HepG2 (cell line): Measurements from ENCODE around the gene SLC1A4. TPM values are rescaled to one million over a fixed set of nuclear protein-coding genes. Genes with fewer than 3 reads are reported as not detected.

Experiments
- ATF7 ChIP-seq, 2 experiments: fragments of 450-650 bp in 1 of 2; sonication (generic) in 1 of 2; formaldehyde crosslinking in 1 of 2; IDR thresholded peaks; 2 replicates each; pipeline versions ENCODE4 v1.4.0 to v1.6.1; 2016 to 2020; ENCODE audit warnings: antibody characterized with exemption in 1 of 2, mild to moderate bottlenecking in 1 of 2, missing genetic modification reagents in 1 of 2
- ATRX ChIP-seq: sonication (generic); formaldehyde crosslinking; IDR thresholded peaks from 2 replicates; pipeline ENCODE4 v1.4.0; 2020; ENCODE audit warnings: missing genetic modification reagents, borderline replicate concordance
- BCL6 ChIP-seq: IDR thresholded peaks from 2 replicates; pipeline ENCODE4 v1.6.1; 2016; ENCODE audit warnings: missing genetic modification reagents, missing compliant biosample characterization
- CEBPG ChIP-seq: IDR thresholded peaks from 2 replicates; pipeline ENCODE4 v1.6.1; 2016
- DNMT1 ChIP-seq: sonication (generic); formaldehyde crosslinking; IDR thresholded peaks from 2 replicates; pipeline ENCODE4 v1.5.1; 2020; ENCODE audit warnings: mild to moderate bottlenecking, missing genetic modification reagents
- ELK4 ChIP-seq: sonication (generic); formaldehyde crosslinking; IDR thresholded peaks from 2 replicates; pipeline ENCODE4 v1.9.0; 2021; ENCODE audit warnings: missing genetic modification reagents, borderline replicate concordance
- ETS1 ChIP-seq: sonication (generic); formaldehyde crosslinking; IDR thresholded peaks from 2 replicates; pipeline ENCODE4 v1.4.0; 2020; ENCODE audit warnings: missing genetic modification reagents
- GMEB1 ChIP-seq: sonication (generic); formaldehyde crosslinking; IDR thresholded peaks from 2 replicates; pipeline ENCODE4 v1.5.1; 2020; ENCODE audit warnings: missing genetic modification reagents, mild to moderate bottlenecking, borderline replicate concordance
- HNF1B ChIP-seq: sonication (generic); formaldehyde crosslinking; IDR thresholded peaks from 2 replicates; pipeline ENCODE4 v1.5.1; 2020; ENCODE audit warnings: mild to moderate bottlenecking, moderate library complexity, missing genetic modification reagents
- HNF4G ChIP-seq, 2 experiments: sonication (generic) in 1 of 2; formaldehyde crosslinking in 1 of 2; IDR thresholded peaks; 2 replicates each; pipeline versions ENCODE4 v1.4.0 to v1.6.1; 2011 to 2020; ENCODE audit warnings: borderline replicate concordance in 2 of 2, low read depth in 2 of 2, mild to moderate bottlenecking in 2 of 2, low read length in 1 of 2, missing genetic modification reagents in 1 of 2, moderate library complexity in 1 of 2
- HNRNPL ChIP-seq: fragments of 200-400 bp; formaldehyde crosslinking; IDR thresholded peaks from 2 replicates; pipeline ENCODE4 v1.6.1; 2017; ENCODE audit warnings: mild to moderate bottlenecking, low read depth, low read length
- MEIS1 ChIP-seq: sonication (generic); formaldehyde crosslinking; IDR thresholded peaks from 2 replicates; pipeline ENCODE4 v1.9.0; 2021; ENCODE audit warnings: mild to moderate bottlenecking, missing genetic modification reagents, moderate library complexity, borderline replicate concordance
- MTA1 ChIP-seq: sonication (generic); formaldehyde crosslinking; IDR thresholded peaks from 2 replicates; pipeline ENCODE4 v1.4.0; 2020; ENCODE audit warnings: missing genetic modification reagents, mild to moderate bottlenecking, borderline replicate concordance
- NFE2L2 ChIP-seq: fragments of 150-350 bp; IDR thresholded peaks from 2 replicates; pipeline ENCODE4 v1.6.1; 2014; ENCODE audit warnings: low read length
- PPARG ChIP-seq: conservative IDR thresholded peaks from 2 replicates; pipeline ENCODE4 v1.6.1; 2016; ENCODE audit warnings: missing biosample characterization, missing genetic modification reagents
- SAFB2 ChIP-seq: sonication (generic); formaldehyde crosslinking; IDR thresholded peaks from 2 replicates; pipeline ENCODE4 v1.5.1; 2020; ENCODE audit warnings: missing genetic modification reagents, low read depth, mild to moderate bottlenecking, borderline replicate concordance
- SIN3A ChIP-seq: IDR thresholded peaks from 2 replicates; pipeline ENCODE4 v1.6.1; 2011; ENCODE audit warnings: low read depth, mild to moderate bottlenecking, control low read depth, low read length, borderline replicate concordance
- SOX6 ChIP-seq, 2 experiments: fragments of 450-650 bp in 1 of 2; sonication (generic) in 1 of 2; formaldehyde crosslinking in 1 of 2; IDR thresholded peaks; 2 replicates each; pipeline versions ENCODE4 v1.4.0 to v1.6.1; 2017 to 2020; ENCODE audit warnings: antibody characterized with exemption in 1 of 2, mild to moderate bottlenecking in 1 of 2, missing genetic modification reagents in 1 of 2
- ZC3H13 ChIP-seq: sonication (generic); formaldehyde crosslinking; IDR thresholded peaks from 2 replicates; pipeline ENCODE4 v1.8.1; 2023; ENCODE audit warnings: mild to moderate bottlenecking, missing genetic modification reagents, moderate library complexity
- ZNF354B ChIP-seq: sonication (generic); formaldehyde crosslinking; IDR thresholded peaks from 2 replicates; pipeline ENCODE4 v1.8.0; 2022; ENCODE audit warnings: mild to moderate bottlenecking, missing genetic modification reagents
- ZNF547 ChIP-seq: sonication (generic); formaldehyde crosslinking; IDR thresholded peaks from 2 replicates; pipeline ENCODE4 v1.5.1; 2020; ENCODE audit warnings: mild to moderate bottlenecking, missing genetic modification reagents
- ZNF816 ChIP-seq: sonication (generic); formaldehyde crosslinking; IDR thresholded peaks from 2 replicates; pipeline ENCODE4 v1.8.0; 2022; ENCODE audit warnings: missing genetic modification reagents, mild to moderate bottlenecking, borderline replicate concordance
- ZSCAN21 ChIP-seq: sonication (generic); formaldehyde crosslinking; IDR thresholded peaks from 2 replicates; pipeline ENCODE4 v1.8.0; 2022; ENCODE audit warnings: mild to moderate bottlenecking, missing genetic modification reagents, moderate library complexity, borderline replicate concordance
- ZZZ3 ChIP-seq: sonication (generic); formaldehyde crosslinking; IDR thresholded peaks from 2 replicates; pipeline ENCODE4 v1.4.0; 2020; ENCODE audit warnings: missing genetic modification reagents, mild to moderate bottlenecking, borderline replicate concordance
- polyA plus RNA-seq, 8 experiments: library from polyadenylated mRNA; depleted of rRNA in 3 of 8; stranded (reverse) in 7 of 8; unstranded in 1 of 8; fragments of >200 nt; fragmentation: Illumina TruSeq in 4 of 8; extraction: Trizol in 4 of 8; gene quantifications; 2 replicates each; pipeline versions ENCODE4 v1.2.1 to v1.2.3, GENCODE V29; 2011 to 2016; ENCODE audit warnings: low read depth in 4 of 8, missing spikeins in 1 of 8, mixed read lengths in 1 of 8; ENCODE audit not compliant: insufficient read depth in 1 of 8
- total RNA-seq, 5 experiments: library from RNA; depleted of rRNA; stranded (reverse); fragments of >200 nt; fragmentation: Illumina TruSeq; extraction: Trizol; gene quantifications; 2 replicates each; pipeline ENCODE4 v1.2.3, GENCODE V29; 2016; ENCODE audit warnings: low read depth in 1 of 5

SLC1A4 gene
- total and polyA plus RNA-seq, 2 of the 13 experiments (the other 11 are each of a cell fraction or from before 2014, with no cell fraction given): 21.0 to 39.6 TPM

- TF ChIP-seq CEBPG (CRISPR knock-in tag) (no peak; the same call in 1 of the 2 replicates), ZNF547 (CRISPR knock-in tag) (no peak), ZZZ3 (CRISPR knock-in tag) (no peak), ATRX (CRISPR knock-in tag) (no peak), ETS1 (CRISPR knock-in tag) (no peak), ZNF354B (CRISPR knock-in tag) (no peak), ZC3H13 (CRISPR knock-in tag) (no peak), BCL6 (peak; percentile 78), PPARG (CRISPR knock-in tag) (peak; percentile 98), HNF1B (CRISPR knock-in tag) (no peak), HNRNPL (no peak), MEIS1 (no peak), MTA1 (CRISPR knock-in tag) (no peak), DNMT1 (CRISPR knock-in tag) (no peak), ZNF816 (CRISPR knock-in tag) (no peak), ELK4 (CRISPR knock-in tag) (no peak), SAFB2 (CRISPR knock-in tag) (no peak), SIN3A (no peak), HNF4G (IDR thresholded peaks at IDR 0.05; ENCODE audit: borderline replicate concordance, low read depth, low read length) (peak; percentile 72; the same call in 1 of the 2 replicates), HNF4G (CRISPR knock-in tag; IDR thresholded peaks at IDR 0.05; ENCODE audit: borderline replicate concordance, low read depth) (no peak), ATF7 (IDR thresholded peaks at IDR 0.05) (no peak), ATF7 (CRISPR knock-in tag; IDR thresholded peaks at IDR 0.05) (no peak), GMEB1 (CRISPR knock-in tag) (no peak), NFE2L2 (no peak), ZSCAN21 (CRISPR knock-in tag) (no peak), SOX6 (IDR thresholded peaks at IDR 0.05) (no peak), SOX6 (CRISPR knock-in tag; IDR thresholded peaks at IDR 0.05) (peak; percentile 67; the same call in 1 of the 2 replicates)
Measured at GRCh38 chr2:64982311-64982857, 6.8 kb upstream of the SLC1A4 start (continued).
